Lung (tissue), 12 donors: ENCODE measurements around the gene MOCS3. TPM values are rescaled to one million over a fixed set of nuclear protein-coding genes. Genes with fewer than 3 reads are reported as not detected.

Experiments used
- ATAC-seq: fragments of 200-7000 bp; cut with Tn5 transposase; one replicate; pipeline ENCODE4 v1.9.1; 2020; ENCODE audit warnings: moderate number of reproducible peaks; ENCODE audit not compliant: insufficient read depth, low FRiP score
- DNase-seq, 3 donors: peaks; one replicate each; pipeline ENCODE4 v3.0.0-alpha.2; 2013 to 2017
- H3K27ac ChIP-seq, 2 donors: one replicate each; pipeline ENCODE4 v1.5.1; 2013; ENCODE audit warnings: mild to moderate bottlenecking in 2 of 2, moderate library complexity in 2 of 2, control low read depth in 1 of 2, inconsistent platforms in 1 of 2, low read depth in 1 of 2, low read length in 1 of 2
- H3K27me3 ChIP-seq, 3 donors: one replicate each; pipeline ENCODE4 v1.5.1; 2013; ENCODE audit warnings: low read length in 2 of 3; ENCODE audit not compliant: control insufficient read depth in 3 of 3, insufficient read depth in 3 of 3
- H3K36me3 ChIP-seq, 4 donors: one replicate each; pipeline ENCODE4 v1.5.1; 2013; ENCODE audit warnings: low read length in 4 of 4, mild to moderate bottlenecking in 1 of 4, moderate library complexity in 1 of 4; ENCODE audit not compliant: control insufficient read depth in 4 of 4, insufficient read depth in 4 of 4
- H3K4me1 ChIP-seq, 5 donors: one replicate each; pipeline ENCODE4 v1.5.1; 2013; ENCODE audit warnings: low read length in 5 of 5, mild to moderate bottlenecking in 2 of 5, moderate library complexity in 1 of 5; ENCODE audit not compliant: control insufficient read depth in 5 of 5, insufficient read depth in 5 of 5
- H3K4me3 ChIP-seq: one replicate; pipeline ENCODE4 v1.5.1; 2013; ENCODE audit warnings: mild to moderate bottlenecking, control low read depth, moderate library complexity
- H3K9ac ChIP-seq, 2 donors: one replicate each; pipeline ENCODE4 v1.5.1; 2013; ENCODE audit warnings: low read length in 2 of 2, control low read depth in 1 of 2; ENCODE audit not compliant: insufficient read depth in 1 of 2
- H3K9me3 ChIP-seq, 4 donors: one replicate each; pipeline ENCODE4 v1.5.1; 2013; ENCODE audit warnings: low read length in 3 of 4, mild to moderate bottlenecking in 1 of 4, moderate library complexity in 1 of 4; ENCODE audit not compliant: control insufficient read depth in 4 of 4, insufficient read depth in 3 of 4
- CTCF ChIP-seq: IDR thresholded peaks from 2 replicates; pipeline ENCODE4 v1.5.1; 2012; ENCODE audit warnings: mild to moderate bottlenecking; ENCODE audit errors: control extremely low read depth, extremely low read depth
- WGBS, 2 donors: extraction: QIAGEN DNeasy Blood & Tissue Kit; methylation state at CpG; one replicate each; pipeline ENCODE4 v1.1.7; 2013; 5-methylcytosine and 5-hydroxymethylcytosine counted together
- polyA plus RNA-seq, 2 donors: library from polyadenylated mRNA; stranded (reverse); fragments of 200-250 nt; gene quantifications; one replicate each; pipeline ENCODE4 v1.2.1, GENCODE V29; 2013
- total RNA-seq, 2 donors: library from RNA; depleted of rRNA in 1 of 2; stranded (reverse); fragments of >200 nt in 1 of 2; gene quantifications; one replicate each; pipeline ENCODE4 v1.2.1, GENCODE V29; 2014 to 2021
- donor health status: control.
- donor health status: control.
- donor health status: Bipolar disorder and iron deficiency.
- donor health status: healthy.
- donor health status: DM: yes; HTN: yes; CAD: no.

Gene MOCS3
- total and polyA plus RNA-seq, 4 donors = 1.8 to 5.9 (median 3.4) TPM

GRCh38 chr20:50911716-50912115 is 46.9 kb upstream of the MOCS3 start:
- Histone ChIP-seq H3K4me1 (peaks cover 3 to 37% (median 8%) of the 10 kb centered on the region in 5 donors), H3K27ac (no peak overlapping the region), H3K36me3 (peaks cover 0 to 7% (median under 1%) of the 10 kb centered on the region in 4 donors), H3K9me3 (no peaks in the 10 kb centered on the region), H3K27me3 (no peaks in the 10 kb centered on the region), H3K4me3 (no peak overlapping the region), H3K9ac (no peak overlapping the region)
- no peak for TF ChIP-seq CTCF
- no peak for DNase-seq
- 56 to 85% methylated on average over 1 of the region's 1 CpG for WGBS, 2 donors
- ATAC-seq = no peak

GRCh38 chr20:50913690-50914375 is 44.8 kb upstream of the MOCS3 start:
- no peaks in the 10 kb centered on the region for H3K27me3 ChIP-seq
- peak; percentile 41 for ATAC-seq
- 61 to 71% methylated on average over 2 of the region's 2 CpGs for WGBS, 2 donors
- H3K9ac ChIP-seq = no peak overlapping the region
- no peak for DNase-seq
- H3K4me3 ChIP-seq = no peak overlapping the region
- no peak for TF ChIP-seq CTCF
- H3K4me1 ChIP-seq = peaks cover 0 to 47% (median 7%) of the 10 kb centered on the region in 5 donors
- H3K36me3 ChIP-seq = peaks cover 0 to 3% (median under 1%) of the 10 kb centered on the region in 4 donors
- no peak overlapping the region for H3K27ac ChIP-seq
- H3K9me3 ChIP-seq = no peaks in the 10 kb centered on the region

GRCh38 chr20:50915424-50915823 is 43.2 kb upstream of the MOCS3 start:
- no peak overlapping the region for H3K4me3 ChIP-seq
- no peak overlapping the region for H3K9ac ChIP-seq
- 47 to 57% methylated on average over 3 of the region's 3 CpGs for WGBS, 2 donors
- no peak for DNase-seq
- peak overlapping the region in 1 of 2 donors; percentile 26 for H3K27ac ChIP-seq
- H3K9me3 ChIP-seq = no peaks in the 10 kb centered on the region
- no peak for ATAC-seq
- TF ChIP-seq CTCF = no peak
- peaks cover 0 to 8% (median under 1%) of the 10 kb centered on the region in 4 donors for H3K36me3 ChIP-seq
- H3K27me3 ChIP-seq = no peaks in the 10 kb centered on the region
- peaks cover 0 to 47% (median 11%) of the 10 kb centered on the region in 5 donors for H3K4me1 ChIP-seq
